ENCODE measurements around the gene UIMC1.
A peak's percentile ranks its signal among the peaks of the same experiment; 100 is the strongest.
"Not testable (repeated sequence)": the region's sequence is repeated elsewhere in the genome, so short reads cannot be mapped to it uniquely, and the experiment has no call there.

The UIMC1 gene

DNA sequence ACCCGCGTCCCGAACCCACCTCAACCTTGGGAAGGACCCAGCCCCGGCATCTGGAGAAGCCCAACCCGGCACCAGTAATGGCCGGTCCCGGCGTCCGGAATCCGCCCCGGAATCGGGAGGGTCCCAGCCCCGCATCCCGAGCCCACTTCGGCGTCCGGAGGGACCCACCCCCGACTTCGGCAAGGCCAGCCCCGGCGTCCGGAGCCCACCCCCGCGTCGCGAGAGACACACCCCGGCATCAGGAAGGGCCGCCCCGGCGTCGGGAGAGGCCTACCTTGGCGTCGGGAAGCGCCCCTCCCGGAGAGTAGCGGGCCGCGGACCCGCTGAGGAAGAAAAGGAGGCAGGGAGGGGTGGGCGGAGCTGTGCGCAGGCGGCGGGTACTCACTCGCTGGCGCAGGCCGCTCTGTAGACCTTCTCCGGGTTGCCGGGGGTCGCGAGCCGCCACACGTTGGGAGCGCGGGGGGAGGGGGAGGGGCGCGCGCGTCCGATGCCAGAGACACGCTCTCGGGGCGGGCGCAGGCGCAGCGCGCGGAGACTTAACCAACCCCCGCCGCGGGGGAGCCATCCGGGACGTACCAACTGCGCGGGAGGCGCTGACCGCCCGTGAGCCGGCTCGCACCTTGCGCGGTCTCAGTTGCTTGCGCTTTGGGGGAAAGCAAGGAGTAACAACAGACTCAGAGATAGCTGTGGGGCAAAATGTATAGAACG lies at the start of gene UIMC1:
TSS of gene UIMC1 (minus strand) at position 515 of the 708 bp plus-strand sequence. CDS start 24,164 bp downstream, outside the sequence.
- DNase-seq: peak; percentile 87 to 89

DNA sequence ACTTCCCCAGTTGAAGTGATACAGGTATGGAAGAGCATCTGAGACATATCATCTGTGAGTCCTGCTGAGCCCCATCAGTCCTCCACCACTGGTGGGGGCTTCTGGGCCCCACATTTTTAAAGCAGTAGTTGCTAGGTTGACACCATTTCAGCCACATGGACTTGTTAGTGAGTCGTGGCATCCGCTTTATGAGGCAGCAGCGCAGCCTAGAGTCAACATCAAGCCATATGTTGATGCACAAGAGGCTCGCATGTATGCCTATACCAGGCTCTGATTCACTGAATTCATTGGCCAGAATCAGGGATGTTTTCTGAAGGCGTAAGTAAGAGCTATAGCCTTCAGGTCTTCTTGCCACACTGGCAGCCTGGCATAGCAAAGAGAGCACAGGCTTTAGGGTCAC lies 42.7 kb upstream of the UIMC1 start:
- DNase-seq: no peak

- not testable (repeated sequence) for DNase-seq
These were observed 42.0 kb upstream of the UIMC1 start for GRCh38 chr5:177048531-177048930.

DNA sequence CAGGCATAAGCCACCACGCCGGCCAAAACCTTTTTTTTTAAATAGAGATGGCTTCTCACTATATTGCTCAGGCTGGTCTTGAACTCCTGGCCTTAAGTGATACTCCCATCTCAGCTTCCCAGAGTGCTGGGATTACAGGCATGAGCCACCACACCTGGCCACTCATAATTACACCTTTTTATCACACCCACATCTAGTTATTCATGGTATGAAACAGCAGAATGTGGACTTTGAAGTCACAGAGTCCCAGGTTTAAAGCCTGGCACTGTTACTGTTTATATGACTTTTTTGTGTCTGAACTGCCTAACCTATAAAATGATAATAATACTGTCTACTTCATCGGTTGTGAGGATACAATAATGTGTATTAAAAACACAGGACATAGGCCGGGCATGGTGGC lies 39.1 kb upstream of the UIMC1 start:
- no peak for DNase-seq

DNA sequence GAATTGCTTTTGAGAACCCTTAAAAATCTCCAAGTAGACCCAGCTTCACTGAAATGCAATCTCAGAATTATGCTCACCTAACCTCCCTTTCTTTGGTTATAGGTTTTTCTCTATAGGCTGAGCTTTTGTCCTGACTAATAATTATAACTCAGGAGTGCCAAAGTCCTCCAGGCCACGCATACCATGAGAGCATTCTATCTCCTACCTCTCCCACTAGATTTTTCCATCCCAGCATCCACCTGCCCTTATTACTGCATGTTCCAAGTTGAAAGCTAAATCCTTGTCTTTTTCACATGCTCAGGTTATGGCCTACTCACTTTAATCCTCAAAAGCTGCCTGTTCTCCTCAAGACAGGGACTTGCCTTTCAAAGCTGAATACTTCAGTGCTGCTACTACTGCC lies 38.1 kb upstream of the UIMC1 start:
- DNase-seq: no peak

DNA sequence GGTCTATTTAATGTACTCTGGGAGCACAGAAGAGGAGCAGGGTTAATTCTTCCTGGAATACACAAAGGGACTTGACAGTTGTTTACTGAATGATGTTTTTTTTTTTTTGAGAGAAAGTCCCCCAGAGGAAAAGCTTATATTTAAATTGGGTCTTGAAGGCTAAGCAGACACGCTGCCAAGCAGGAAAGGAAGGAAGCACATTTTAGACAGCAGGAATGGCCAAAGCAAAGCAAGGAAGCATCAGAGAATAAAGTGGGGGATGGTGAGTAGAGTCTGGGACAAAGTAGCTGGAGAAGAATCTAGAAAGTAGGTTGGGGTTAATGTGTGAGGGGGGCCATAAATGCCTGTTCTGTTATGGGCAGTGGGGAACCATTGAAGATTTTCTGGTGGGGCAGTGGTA lies 37.4 kb upstream of the UIMC1 start:
- DNase-seq: no peak

DNA sequence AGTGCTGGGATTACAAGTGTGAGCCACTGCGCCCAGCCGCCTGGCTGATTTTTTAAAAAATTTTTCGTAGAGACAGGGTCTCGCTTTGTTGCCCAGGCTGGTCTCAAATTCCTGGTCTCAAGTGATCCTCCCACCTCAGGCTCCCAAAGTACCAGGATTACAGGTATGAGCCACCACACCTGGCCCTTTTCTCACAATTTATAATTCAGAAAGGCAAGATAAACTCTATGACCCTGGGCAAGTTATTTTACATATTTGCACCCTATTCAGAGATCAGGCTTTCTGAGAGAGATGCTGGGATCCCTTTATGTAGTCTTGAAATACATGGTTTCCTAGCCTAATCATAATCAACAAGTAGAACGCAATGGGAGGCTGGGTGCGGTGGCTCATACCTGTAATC lies 36.5 kb upstream of the UIMC1 start:
- no peak for DNase-seq

GRCh38 chr5:177041936-177042335 lies 35.4 kb upstream of the UIMC1 start:
- DNase-seq: no peak

GRCh38 chr5:177040814-177041420 lies 34.3 kb upstream of the UIMC1 start:
- DNase-seq: no peak

DNA sequence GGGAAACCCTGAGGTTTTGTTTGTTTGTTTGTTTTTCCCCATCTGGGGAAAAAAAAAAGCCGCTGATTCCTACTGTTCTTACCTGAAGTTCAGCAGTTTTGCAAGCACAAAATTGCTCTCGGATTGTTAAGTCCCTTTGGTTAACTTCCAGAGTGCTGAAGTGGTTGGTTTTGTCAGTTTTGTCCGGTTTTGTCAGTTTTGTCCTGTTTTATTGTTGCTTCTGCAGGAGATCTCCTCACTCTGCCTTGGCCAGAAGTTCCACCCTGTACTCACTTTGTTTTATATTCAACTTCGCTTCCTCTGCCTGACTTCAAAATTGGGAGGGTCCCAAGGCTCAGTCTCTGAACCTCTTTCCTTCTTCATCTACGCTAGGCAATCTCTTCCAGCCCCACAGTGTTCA lies 30.3 kb upstream of the UIMC1 start:
- no peak for DNase-seq

- DNase-seq: no peak
These were observed 29.9 kb upstream of the UIMC1 start for GRCh38 chr5:177036443-177036842.

- no peak for DNase-seq
These were observed 29.4 kb upstream of the UIMC1 start for GRCh38 chr5:177035976-177036375.

DNA sequence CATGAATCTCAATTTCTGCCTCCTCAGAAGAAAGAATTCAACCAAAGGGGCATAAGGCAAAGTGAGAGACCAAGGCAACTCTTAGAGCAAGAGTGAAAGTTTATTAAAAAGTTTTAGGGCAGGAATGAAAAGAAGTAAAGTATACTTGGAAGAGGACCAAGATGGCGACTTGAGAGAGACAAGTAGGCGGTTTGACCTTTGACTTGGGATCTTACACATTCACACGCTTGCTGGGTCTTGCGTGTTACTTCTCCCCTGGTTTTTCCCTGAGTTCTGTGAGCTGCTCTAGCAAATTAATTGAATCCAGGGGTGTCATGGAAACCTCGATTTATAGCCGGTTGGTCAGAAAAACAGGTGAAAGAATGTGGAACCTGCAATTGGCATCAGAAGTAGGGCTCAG lies 22.9 kb upstream of the UIMC1 start:
- no peak for DNase-seq

DNA sequence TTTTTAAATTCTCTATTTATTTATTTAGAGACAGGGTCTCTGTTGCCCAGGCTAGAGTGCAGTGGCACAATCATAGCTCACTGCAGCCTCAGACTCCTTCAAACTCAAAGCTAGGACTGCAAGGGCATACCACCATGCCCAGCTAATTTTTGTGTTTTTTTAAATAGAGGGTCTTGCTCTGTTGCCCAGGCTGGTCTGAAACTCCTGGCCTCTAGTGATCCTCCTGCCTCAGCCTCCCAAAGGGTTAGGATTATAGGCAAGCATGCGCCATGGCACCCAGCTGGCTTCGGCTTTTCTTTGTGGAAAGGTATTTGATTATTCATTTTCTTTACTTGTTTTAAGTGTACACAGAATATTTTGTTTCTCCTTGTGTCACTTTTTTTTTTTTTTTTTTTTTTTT lies 21.1 kb upstream of the UIMC1 start:
- DNase-seq: no peak

DNA sequence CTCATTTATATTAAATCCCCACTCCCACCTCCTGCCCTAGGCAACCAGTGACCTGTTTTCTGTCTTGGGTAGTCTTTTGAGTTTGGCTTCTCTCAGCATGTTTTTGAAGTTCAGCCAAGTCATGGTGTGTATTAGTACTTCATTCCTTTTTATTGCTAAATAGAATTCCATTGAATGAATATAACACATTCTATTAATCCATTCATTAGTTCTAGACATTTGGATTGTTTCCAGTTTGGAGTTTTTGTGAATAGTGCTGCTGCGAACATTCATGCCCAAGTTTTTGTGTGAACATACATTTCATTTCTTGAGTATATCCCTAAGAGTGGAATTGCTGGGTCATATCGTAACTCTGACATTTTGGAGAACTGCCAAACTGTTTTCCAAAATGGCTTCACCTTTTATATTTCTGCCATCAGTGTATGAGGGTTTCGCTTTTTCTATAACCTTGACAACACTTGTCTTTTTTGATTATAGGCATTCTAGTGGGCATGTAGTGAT lies 18.6 kb upstream of the UIMC1 start:
- no peak for DNase-seq

GRCh38 chr5:177024559-177024958 lies 18.0 kb upstream of the UIMC1 start:
- no peak for DNase-seq

DNA sequence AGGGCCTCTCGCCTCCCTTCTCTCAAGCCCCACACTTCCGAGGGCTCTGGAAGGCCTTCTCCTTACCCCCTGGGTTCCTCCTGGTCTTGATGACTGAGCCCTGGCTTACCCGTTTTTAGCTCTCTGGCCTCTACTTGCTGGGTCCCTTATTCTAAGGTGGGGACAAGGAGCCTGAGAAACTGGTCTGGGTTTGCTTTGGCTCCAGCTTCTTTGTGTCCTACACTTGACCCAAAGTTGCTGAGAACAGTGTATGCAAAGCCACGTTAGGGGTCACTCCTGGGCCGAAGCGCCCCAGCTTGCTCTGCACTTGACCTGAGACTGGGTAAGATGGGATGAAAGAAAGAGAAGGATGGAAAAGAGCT lies 16.7 kb upstream of the UIMC1 start:
- DNase-seq: no peak

DNA sequence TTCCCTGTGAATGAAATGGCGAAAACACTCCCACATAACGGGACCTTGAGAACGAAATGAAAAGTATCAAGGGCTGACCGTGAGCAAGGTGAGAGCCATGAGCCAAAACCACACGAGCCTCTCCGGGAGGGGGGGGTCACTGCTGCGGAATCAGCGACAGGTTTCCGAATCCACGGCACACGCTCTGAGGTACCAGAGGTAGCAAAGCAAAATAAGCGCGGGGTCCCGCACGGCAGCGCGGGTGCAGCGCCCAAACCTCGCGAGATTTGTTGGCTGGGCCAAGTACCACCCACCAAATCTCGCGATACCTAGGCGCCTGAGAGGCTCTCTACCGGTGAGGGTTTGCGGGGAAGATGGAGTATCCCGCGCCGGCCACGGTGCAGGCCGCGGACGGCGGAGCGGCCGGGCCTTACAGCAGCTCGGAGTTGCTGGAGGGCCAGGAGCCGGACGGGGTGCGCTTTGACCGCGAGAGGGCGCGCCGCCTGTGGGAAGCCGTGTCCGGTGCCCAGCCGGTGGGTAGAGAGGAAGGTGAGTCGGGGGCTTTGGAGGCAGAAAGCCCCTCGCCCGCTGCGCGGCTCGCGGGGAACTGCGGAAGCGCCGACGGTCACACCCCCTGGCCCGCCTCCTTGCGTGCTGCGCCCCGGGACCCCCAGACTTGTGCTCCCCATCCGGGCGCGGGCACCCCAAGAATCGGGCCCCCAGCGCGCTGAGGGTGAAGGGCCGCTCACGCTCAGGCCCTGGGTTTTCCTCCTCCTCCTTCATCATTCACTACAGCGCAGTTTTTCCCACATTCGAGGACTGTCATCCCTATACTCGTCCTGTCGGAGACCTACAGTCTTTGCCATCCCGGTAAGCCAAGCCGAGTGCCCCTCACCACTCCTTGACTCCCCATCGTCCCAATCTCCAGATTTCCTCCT lies 16.1 kb upstream of the UIMC1 start, which contains the start of gene ZNF346:
TSS of gene ZNF346 (plus strand) at position 311 of the 917 bp plus-strand sequence. CDS start at position 354, 43 bp downstream.
- peak; percentile 84 to 93 for DNase-seq

DNA sequence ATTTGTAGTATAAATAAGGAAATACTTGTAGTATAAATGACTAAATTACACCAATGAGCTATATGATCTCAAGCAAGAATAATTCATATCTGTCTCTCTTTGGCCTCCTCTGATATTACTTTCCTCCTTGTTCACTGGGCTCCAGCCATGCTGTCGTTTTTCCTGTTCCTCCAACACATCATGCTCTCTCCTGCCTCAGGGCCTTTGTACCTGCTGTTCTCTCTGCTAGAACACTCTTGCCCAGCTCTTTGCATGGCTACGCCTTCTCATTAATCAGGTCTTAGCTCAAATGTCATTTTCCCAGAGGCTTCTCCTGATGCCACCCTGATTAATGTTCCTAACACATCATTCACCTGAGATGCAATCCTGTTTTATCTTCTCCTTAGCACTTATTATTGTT lies 13.5 kb upstream of the UIMC1 start:
- no peak for DNase-seq

DNA sequence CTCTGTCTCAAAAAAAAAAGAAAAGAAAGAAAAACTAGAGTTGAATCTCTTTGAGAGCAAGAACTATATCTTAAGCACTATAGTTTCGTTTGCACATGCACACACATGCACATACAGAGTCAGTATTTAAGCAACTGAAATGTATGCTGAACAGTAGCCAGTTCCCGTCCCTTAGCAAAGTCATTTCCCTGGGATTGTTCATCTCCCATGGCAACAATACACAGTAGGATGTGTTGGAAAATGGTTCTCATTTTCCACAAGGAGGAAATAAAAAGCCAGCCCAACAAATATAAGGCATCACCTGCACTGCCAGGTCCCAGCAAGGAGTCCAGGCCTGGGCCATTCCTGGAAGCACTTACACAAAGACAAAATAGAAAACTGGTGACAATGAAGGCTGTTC lies 11.8 kb upstream of the UIMC1 start:
- no peak for DNase-seq

DNA sequence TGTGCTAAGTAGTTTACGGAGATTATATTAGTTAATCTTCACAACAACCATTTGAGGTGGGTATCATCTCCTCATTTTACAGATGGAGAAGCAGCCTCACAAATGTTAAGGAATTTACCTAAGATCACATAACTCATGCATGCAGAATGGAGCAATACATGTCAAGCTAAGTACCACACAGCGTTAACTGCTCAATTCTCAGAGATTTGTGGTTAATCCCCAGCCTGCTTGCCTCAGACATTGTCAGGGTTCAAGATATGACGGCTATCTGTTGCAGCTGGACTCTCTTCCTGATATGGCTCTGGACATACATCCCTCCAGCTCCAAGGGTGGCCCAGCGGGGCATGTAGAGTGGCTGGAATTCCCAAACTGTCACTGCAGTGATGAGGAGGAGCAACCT lies 8.6 kb upstream of the UIMC1 start:
- DNase-seq: no peak

- no peak for DNase-seq
These were observed 3.6 kb upstream of the UIMC1 start for GRCh38 chr5:177010153-177010552.

DNA sequence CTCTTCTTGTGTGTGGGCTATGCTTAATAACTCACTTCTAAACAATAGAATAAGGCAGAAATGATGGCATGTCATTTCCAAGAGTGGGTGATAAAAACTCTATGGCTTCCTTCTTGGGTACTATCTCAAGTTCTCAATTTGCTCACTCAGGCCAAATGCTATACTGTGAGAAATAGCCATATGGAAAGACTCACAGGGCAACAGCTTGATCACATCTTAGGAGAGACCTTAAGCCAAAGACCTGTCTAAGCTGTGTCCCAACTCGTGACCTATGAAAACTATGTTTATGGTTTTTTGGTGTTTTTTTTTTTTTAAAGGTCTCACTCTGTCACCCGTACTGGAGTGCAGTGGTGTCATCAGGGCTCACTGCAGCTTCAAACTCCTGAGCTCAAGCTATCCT lies 2.1 kb upstream of the UIMC1 start:
- DNase-seq: no peak

All from SHP77 (cell line).